SK-N-SH treated with all-trans-retinoic acid at 6 μM for 48 hours (cell line): ENCODE data around the gene SPAG9.

Experiments used
- BACH2 ChIP-seq: fragments of 250-450 bp; sonication (Bioruptor Pico); IDR thresholded peaks from 2 replicates; pipeline ENCODE4 v1.9.0; 2021; ENCODE audit warnings: mild to moderate bottlenecking, borderline replicate concordance
- TCF4 ChIP-seq: fragments of 250-450 bp; sonication (Bioruptor Pico); IDR thresholded peaks from 2 replicates; pipeline ENCODE4 v1.8.0; 2021; ENCODE audit warnings: mild to moderate bottlenecking, moderate library complexity, borderline replicate concordance
- TF ChIP-seq, protein P1 (sequence below): fragments of 250-450 bp; sonication (Bioruptor Pico); IDR thresholded peaks from 2 replicates; pipeline ENCODE4 v1.5.0; 2020; ENCODE audit warnings: mild to moderate bottlenecking, moderate library complexity

DNA sequence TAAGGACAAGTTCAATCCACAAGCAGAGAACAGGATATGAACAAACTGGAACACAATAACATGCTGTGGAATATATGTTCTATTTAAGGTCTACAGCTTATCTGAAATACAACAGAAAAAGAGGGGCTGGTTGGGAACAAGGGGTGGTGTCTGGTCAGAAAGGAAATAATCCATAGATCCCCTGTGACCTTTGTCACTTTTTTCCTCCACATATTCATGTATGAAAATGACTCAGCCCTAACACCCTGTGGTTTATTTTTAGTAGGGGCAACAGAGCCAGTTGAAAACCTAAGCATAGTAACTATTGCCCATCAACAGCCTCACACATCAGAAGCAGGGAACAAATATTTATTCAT lies 12.3 kb upstream of the SPAG9 start:
- TF ChIP-seq TCF4 (CRISPR knock-in tag) (no peak), BACH2 (CRISPR knock-in tag) (no peak)
- TF ChIP-seq, protein P1, sequence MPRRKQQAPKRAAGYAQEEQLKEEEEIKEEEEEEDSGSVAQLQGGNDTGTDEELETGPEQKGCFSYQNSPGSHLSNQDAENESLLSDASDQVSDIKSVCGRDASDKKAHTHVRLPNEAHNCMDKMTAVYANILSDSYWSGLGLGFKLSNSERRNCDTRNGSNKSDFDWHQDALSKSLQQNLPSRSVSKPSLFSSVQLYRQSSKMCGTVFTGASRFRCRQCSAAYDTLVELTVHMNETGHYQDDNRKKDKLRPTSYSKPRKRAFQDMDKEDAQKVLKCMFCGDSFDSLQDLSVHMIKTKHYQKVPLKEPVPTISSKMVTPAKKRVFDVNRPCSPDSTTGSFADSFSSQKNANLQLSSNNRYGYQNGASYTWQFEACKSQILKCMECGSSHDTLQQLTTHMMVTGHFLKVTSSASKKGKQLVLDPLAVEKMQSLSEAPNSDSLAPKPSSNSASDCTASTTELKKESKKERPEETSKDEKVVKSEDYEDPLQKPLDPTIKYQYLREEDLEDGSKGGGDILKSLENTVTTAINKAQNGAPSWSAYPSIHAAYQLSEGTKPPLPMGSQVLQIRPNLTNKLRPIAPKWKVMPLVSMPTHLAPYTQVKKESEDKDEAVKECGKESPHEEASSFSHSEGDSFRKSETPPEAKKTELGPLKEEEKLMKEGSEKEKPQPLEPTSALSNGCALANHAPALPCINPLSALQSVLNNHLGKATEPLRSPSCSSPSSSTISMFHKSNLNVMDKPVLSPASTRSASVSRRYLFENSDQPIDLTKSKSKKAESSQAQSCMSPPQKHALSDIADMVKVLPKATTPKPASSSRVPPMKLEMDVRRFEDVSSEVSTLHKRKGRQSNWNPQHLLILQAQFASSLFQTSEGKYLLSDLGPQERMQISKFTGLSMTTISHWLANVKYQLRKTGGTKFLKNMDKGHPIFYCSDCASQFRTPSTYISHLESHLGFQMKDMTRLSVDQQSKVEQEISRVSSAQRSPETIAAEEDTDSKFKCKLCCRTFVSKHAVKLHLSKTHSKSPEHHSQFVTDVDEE (CRISPR knock-in tag) = no peak
